Measurements from ENCODE around the gene PTPN11.

- no peak for TF ChIP-seq MXI1 (IDR thresholded peaks at IDR 0.05; ENCODE audit: low read depth, low read length)
- TF ChIP-seq GABPA (IDR thresholded peaks at IDR 0.05; ENCODE audit: low read depth): no peak
- TF ChIP-seq, protein P1, sequence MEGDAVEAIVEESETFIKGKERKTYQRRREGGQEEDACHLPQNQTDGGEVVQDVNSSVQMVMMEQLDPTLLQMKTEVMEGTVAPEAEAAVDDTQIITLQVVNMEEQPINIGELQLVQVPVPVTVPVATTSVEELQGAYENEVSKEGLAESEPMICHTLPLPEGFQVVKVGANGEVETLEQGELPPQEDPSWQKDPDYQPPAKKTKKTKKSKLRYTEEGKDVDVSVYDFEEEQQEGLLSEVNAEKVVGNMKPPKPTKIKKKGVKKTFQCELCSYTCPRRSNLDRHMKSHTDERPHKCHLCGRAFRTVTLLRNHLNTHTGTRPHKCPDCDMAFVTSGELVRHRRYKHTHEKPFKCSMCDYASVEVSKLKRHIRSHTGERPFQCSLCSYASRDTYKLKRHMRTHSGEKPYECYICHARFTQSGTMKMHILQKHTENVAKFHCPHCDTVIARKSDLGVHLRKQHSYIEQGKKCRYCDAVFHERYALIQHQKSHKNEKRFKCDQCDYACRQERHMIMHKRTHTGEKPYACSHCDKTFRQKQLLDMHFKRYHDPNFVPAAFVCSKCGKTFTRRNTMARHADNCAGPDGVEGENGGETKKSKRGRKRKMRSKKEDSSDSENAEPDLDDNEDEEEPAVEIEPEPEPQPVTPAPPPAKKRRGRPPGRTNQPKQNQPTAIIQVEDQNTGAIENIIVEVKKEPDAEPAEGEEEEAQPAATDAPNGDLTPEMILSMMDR (IDR thresholded peaks at IDR 0.05): no peak
- TF ChIP-seq FOXJ3 (CRISPR knock-in tag; IDR thresholded peaks at IDR 0.05): no peak
- TF ChIP-seq, protein P2, sequence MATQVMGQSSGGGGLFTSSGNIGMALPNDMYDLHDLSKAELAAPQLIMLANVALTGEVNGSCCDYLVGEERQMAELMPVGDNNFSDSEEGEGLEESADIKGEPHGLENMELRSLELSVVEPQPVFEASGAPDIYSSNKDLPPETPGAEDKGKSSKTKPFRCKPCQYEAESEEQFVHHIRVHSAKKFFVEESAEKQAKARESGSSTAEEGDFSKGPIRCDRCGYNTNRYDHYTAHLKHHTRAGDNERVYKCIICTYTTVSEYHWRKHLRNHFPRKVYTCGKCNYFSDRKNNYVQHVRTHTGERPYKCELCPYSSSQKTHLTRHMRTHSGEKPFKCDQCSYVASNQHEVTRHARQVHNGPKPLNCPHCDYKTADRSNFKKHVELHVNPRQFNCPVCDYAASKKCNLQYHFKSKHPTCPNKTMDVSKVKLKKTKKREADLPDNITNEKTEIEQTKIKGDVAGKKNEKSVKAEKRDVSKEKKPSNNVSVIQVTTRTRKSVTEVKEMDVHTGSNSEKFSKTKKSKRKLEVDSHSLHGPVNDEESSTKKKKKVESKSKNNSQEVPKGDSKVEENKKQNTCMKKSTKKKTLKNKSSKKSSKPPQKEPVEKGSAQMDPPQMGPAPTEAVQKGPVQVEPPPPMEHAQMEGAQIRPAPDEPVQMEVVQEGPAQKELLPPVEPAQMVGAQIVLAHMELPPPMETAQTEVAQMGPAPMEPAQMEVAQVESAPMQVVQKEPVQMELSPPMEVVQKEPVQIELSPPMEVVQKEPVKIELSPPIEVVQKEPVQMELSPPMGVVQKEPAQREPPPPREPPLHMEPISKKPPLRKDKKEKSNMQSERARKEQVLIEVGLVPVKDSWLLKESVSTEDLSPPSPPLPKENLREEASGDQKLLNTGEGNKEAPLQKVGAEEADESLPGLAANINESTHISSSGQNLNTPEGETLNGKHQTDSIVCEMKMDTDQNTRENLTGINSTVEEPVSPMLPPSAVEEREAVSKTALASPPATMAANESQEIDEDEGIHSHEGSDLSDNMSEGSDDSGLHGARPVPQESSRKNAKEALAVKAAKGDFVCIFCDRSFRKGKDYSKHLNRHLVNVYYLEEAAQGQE (IDR thresholded peaks at IDR 0.05; ENCODE audit: low read depth, low read length): no peak
- no peak for TF ChIP-seq RFX5 (IDR thresholded peaks at IDR 0.05; ENCODE audit: low read length)
- TF ChIP-seq, protein P3, sequence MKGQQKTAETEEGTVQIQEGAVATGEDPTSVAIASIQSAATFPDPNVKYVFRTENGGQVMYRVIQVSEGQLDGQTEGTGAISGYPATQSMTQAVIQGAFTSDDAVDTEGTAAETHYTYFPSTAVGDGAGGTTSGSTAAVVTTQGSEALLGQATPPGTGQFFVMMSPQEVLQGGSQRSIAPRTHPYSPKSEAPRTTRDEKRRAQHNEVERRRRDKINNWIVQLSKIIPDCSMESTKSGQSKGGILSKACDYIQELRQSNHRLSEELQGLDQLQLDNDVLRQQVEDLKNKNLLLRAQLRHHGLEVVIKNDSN (IDR thresholded peaks at IDR 0.05; ENCODE audit: borderline replicate concordance, low read depth): no peak
- TF ChIP-seq EZH2phosphoT487 (IDR thresholded peaks at IDR 0.05; ENCODE audit: borderline replicate concordance, low read depth): no peak
- no peak for TF ChIP-seq PBX3 (IDR thresholded peaks at IDR 0.05)
- no peak for TF ChIP-seq POLR2AphosphoS5 (IDR thresholded peaks at IDR 0.05; ENCODE audit: low read depth, low read length)
- no peak for TF ChIP-seq YY1 (IDR thresholded peaks at IDR 0.05; ENCODE audit: low read depth)
- TF ChIP-seq, protein P4, sequence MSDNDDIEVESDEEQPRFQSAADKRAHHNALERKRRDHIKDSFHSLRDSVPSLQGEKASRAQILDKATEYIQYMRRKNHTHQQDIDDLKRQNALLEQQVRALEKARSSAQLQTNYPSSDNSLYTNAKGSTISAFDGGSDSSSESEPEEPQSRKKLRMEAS (IDR thresholded peaks at IDR 0.05; ENCODE audit: low read depth): no peak
- TF ChIP-seq, protein P5, sequence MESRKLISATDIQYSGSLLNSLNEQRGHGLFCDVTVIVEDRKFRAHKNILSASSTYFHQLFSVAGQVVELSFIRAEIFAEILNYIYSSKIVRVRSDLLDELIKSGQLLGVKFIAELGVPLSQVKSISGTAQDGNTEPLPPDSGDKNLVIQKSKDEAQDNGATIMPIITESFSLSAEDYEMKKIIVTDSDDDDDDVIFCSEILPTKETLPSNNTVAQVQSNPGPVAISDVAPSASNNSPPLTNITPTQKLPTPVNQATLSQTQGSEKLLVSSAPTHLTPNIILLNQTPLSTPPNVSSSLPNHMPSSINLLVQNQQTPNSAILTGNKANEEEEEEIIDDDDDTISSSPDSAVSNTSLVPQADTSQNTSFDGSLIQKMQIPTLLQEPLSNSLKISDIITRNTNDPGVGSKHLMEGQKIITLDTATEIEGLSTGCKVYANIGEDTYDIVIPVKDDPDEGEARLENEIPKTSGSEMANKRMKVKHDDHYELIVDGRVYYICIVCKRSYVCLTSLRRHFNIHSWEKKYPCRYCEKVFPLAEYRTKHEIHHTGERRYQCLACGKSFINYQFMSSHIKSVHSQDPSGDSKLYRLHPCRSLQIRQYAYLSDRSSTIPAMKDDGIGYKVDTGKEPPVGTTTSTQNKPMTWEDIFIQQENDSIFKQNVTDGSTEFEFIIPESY (IDR thresholded peaks at IDR 0.05; ENCODE audit: borderline replicate concordance, low read depth): no peak
- no peak for TF ChIP-seq CHD2 (IDR thresholded peaks at IDR 0.05; ENCODE audit: low read length, partially characterized antibody)
These were observed 79.8 kb downstream of the PTPN11 start for GRCh38 chr12:112498580-112498979.

All from SK-N-SH (cell line).